GM19043 (cell line): ENCODE data around the gene TUBA8.
"Not testable (repeated sequence)": the region's sequence is repeated elsewhere in the genome, so short reads cannot be mapped to it uniquely, and the experiment has no call there.

Experiments used
- ATAC-seq: cut with Tn5 transposase; IDR thresholded peaks from one replicate; pipeline ENCODE4 v1.9.1; 2021; ENCODE audit warnings: low read depth; ENCODE audit not compliant: unreplicated experiment

TUBA8 gene

GRCh38 chr22:18164584-18164983, 54.0 kb downstream of the TUBA8 start:
- ATAC-seq = not testable (repeated sequence)

- not testable (repeated sequence) for ATAC-seq
Observed at GRCh38 chr22:18165356-18165755, 54.7 kb downstream of the TUBA8 start.

DNA sequence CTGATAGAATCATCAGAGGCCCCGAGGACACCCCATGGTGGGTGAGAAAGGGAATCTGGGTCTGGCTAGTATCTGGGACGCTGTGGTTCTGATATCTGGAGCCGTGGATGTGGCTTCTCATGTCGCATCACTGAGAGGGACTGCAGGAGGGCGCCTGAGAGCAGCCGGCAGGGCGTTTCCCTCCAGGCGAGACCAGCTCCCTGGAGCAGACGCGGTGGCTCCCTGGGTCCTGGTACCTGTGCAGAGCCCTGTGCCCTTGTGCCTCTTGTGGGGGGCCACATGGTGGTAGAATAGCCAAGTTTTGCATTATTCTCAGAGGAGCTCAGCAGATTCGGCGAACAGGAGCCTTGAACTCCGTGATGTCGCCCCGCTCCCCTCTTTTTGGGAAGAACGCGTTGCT, 59.7 kb downstream of the TUBA8 start:
- ATAC-seq = not testable (repeated sequence)

GRCh38 chr22:18172203-18172602, 61.6 kb downstream of the TUBA8 start:
- not testable (repeated sequence) for ATAC-seq

DNA sequence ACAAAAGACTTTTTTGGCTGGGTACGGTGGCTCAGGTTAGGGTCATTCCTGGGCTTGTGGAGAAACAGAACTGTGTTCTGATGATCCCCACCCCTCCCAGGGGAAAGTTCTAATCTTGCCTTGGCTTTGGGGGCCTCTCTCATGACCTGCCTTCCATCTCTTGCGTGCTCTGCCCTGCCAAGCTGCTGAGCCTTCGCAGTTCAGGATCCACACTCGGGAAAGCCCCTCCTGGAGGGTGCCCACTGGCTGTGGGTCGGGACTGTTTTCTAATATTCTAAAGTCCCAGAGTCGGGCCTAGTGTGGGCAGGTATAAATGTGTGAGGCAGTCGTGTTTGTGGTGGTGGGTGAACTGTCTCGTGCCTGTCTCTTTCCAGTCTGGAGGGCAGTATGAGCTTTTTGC, 62.2 kb downstream of the TUBA8 start:
- not testable (repeated sequence) for ATAC-seq

DNA sequence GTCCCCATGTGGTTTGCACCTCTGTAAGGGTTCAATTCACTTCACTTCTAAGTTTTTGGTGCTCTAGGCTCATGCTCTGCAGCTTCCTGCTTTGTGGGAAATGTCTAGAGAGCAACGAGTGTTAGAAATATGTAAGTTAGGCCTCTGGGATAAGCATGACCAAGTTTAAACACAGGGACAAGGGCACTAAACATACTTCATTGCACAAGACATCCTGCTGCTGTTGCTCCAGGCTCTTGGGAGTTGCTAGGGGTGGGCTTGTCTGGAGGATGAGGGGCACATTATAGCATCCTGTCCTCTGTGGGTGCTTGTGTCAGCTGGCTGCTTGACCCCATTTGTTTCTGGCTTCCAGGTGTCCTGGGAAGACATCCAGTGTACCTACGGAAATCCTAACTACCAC, 62.8 kb downstream of the TUBA8 start:
- not testable (repeated sequence) for ATAC-seq
